ENCODE data around the gene C16orf74. TPM values are rescaled to one million over a fixed set of nuclear protein-coding genes. Genes with fewer than 3 reads are reported as not detected.
A peak's percentile ranks its signal among the peaks of the same experiment; 100 is the strongest.

Gene C16orf74
- total and polyA plus RNA-seq, 2 of the 13 experiments (the other 11 are each of a cell fraction or from before 2014, with no cell fraction given) = 0.13 to 0.29 TPM

DNA sequence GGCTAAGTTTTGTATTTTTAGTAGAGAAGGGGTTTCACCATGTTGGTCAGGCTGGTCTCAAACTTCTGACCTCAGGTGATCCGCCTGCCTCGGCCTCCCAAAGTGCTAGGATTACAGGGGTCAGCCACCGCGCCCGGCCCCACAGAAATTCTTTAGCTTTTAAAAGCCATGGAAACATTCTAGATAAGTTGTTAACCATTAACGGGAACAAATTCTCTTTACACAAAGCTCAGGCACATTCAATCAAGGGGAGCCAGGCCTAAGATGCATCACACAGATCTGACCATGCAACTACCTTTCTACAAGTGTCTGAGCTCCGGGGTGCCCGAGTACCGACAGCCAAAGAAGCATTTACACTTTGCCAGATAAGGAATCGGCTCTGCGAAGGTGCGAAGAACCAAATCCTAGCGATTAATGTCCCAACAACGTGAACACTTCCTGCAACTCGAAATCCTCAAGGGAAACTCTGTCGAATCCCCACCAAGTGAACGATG, 47.4 kb upstream of the C16orf74 start (continued):
- TF ChIP-seq TSC22D2 (CRISPR knock-in tag; IDR thresholded peaks at IDR 0.05; ENCODE audit: borderline replicate concordance) (0 out of 2 replicates have a peak, but pooled peaks have one; percentile 17), TFDP1 (CRISPR knock-in tag; IDR thresholded peaks at IDR 0.05; ENCODE audit: borderline replicate concordance) (peak; percentile 19; the same call in 1 of the 2 replicates), ZMYM4 (CRISPR knock-in tag; IDR thresholded peaks at IDR 0.05) (0 out of 2 replicates have a peak, but pooled peaks have one; percentile 38), NRL (CRISPR knock-in tag; IDR thresholded peaks at IDR 0.05; ENCODE audit: borderline replicate concordance) (no peak), ADNP (CRISPR knock-in tag; IDR thresholded peaks at IDR 0.05) (peak; percentile 78; the same call in 1 of the 2 replicates), ZNF776 (CRISPR knock-in tag; IDR thresholded peaks at IDR 0.05) (0 out of 2 replicates have a peak, but pooled peaks have one; percentile 5), DRAP1 (CRISPR knock-in tag; IDR thresholded peaks at IDR 0.05) (peak; percentile 64; the same call in 1 of the 2 replicates), ZNF547 (CRISPR knock-in tag; IDR thresholded peaks at IDR 0.05) (no peak), STAT5B (CRISPR knock-in tag; IDR thresholded peaks at IDR 0.05) (no peak; the same call in 1 of the 2 replicates), FOXJ3 (CRISPR knock-in tag; IDR thresholded peaks at IDR 0.05; ENCODE audit: borderline replicate concordance) (peak; percentile 51; the same call in 1 of the 2 replicates), POGZ (CRISPR knock-in tag; IDR thresholded peaks at IDR 0.05) (no peak), ASH2L (IDR thresholded peaks at IDR 0.05; ENCODE audit: insufficient read length, low read depth, low read length) (no peak), ZFX (CRISPR knock-in tag; IDR thresholded peaks at IDR 0.05; ENCODE audit: low read depth) (no peak), SALL2 (CRISPR knock-in tag; IDR thresholded peaks at IDR 0.05) (no peak), MXD4 (CRISPR knock-in tag; IDR thresholded peaks at IDR 0.05) (peak; percentile 64; the same call in 1 of the 2 replicates), SIN3A (IDR thresholded peaks at IDR 0.05; ENCODE audit: borderline replicate concordance, low read depth, low read length) (0 out of 2 replicates have a peak, but pooled peaks have one; percentile 48), ZBTB7A (CRISPR knock-in tag; IDR thresholded peaks at IDR 0.05) (no peak), SOX6 (IDR thresholded peaks at IDR 0.05) (no peak), SOX6 (CRISPR knock-in tag; IDR thresholded peaks at IDR 0.05) (no peak), SP1 (IDR thresholded peaks at IDR 0.05) (no peak), SP1 (CRISPR knock-in tag; IDR thresholded peaks at IDR 0.05) (no peak), ARNT (IDR thresholded peaks at IDR 0.05) (no peak), ZMYM2 (CRISPR knock-in tag; IDR thresholded peaks at IDR 0.05) (peak; percentile 89), HNRNPUL1 (IDR thresholded peaks at IDR 0.05; ENCODE audit: low read depth, low read length) (no peak), RXRA (CRISPR knock-in tag; IDR thresholded peaks at IDR 0.05) (peak; percentile 51; the same call in 1 of the 2 replicates), ZNF460 (CRISPR knock-in tag; IDR thresholded peaks at IDR 0.05; ENCODE audit: borderline replicate concordance) (peak; percentile 98), HDAC1 (CRISPR knock-in tag; IDR thresholded peaks at IDR 0.05) (0 out of 2 replicates have a peak, but pooled peaks have one; percentile 17), HNRNPLL (IDR thresholded peaks at IDR 0.05; ENCODE audit: low read depth, low read length, poor library complexity, severe bottlenecking) (no peak)
- TF ChIP-seq, protein P1, sequence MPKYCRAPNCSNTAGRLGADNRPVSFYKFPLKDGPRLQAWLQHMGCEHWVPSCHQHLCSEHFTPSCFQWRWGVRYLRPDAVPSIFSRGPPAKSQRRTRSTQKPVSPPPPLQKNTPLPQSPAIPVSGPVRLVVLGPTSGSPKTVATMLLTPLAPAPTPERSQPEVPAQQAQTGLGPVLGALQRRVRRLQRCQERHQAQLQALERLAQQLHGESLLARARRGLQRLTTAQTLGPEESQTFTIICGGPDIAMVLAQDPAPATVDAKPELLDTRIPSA (CRISPR knock-in tag; IDR thresholded peaks at IDR 0.05; ENCODE audit: borderline replicate concordance) = no peak
- TF ChIP-seq, protein P2, sequence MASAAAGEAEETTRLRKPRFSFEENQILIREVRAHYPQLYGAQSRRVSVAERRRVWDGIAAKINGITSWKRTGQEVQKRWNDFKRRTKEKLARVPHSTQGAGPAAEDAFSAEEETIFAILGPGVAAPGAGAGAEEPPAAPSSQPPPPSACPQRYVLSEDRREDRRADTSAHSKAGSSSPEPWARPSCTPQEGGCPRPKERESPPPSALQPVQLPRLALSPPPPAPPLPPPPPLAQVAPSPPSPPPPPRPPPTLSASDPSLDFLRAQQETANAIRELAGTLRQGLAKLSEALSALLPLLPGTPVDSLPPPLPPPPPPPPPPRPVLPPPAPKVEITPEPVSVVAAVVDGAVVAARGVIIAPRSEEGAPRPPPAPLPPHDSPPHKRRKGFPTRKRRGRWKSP (CRISPR knock-in tag; IDR thresholded peaks at IDR 0.05) = 0 out of 2 replicates have a peak, but pooled peaks have one; percentile 13
